GM18508 (cell line): ENCODE data around the gene ISCU.

Source experiments
- ATAC-seq: cut with Tn5 transposase; IDR thresholded peaks from one replicate; pipeline ENCODE4 v1.9.1; 2021; ENCODE audit warnings: moderate number of reproducible peaks; ENCODE audit not compliant: insufficient read depth, unreplicated experiment

Gene ISCU

DNA sequence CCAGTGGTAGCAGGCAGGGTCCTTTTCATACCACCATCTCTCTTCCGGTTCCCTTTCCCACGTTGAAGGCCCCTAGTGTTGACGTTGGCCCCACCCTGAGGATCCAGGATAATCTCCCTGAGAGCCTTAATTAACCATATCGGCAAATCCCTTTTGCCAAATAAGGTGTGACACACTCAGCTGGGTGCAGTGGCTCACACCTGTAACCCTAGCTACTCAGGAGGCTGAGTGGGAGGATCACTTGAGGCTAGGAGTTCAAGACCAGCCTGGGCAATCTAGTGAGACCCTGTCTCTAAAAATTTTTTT lies 38.3 kb downstream of the ISCU start:
- ATAC-seq: no peak

DNA sequence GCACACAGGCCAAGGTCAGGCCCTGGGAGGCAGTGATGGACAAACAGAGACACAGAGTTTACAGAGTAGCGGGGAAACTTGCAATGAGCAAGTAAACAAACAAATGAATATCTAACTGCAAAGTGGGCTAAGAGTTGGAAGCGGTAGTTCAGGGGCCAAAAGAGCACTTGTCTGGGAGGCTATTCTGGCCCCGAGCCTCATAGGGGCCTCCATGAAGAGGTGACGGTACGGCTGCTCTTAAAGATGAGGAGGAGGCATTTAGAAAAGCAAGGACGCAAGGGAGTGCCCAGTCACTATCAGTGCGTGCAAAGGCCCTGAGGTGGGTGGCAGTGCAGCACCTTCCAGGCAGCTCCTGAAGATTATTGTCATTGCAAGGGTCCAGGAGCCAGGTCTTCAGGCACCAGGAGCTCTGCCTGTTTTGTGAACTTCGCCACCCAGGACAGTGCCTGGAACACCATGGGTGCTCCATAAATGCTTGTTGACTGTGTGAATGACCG lies 39.9 kb downstream of the ISCU start:
- ATAC-seq: no peak

- no peak for ATAC-seq
These were observed 40.7 kb downstream of the ISCU start for GRCh38 chr12:108602976-108603704.

GRCh38 chr12:108603743-108604142 lies 41.3 kb downstream of the ISCU start:
- ATAC-seq: no peak

GRCh38 chr12:108604208-108604941 lies 42.0 kb downstream of the ISCU start:
- ATAC-seq: no peak

GRCh38 chr12:108605000-108605689 lies 42.7 kb downstream of the ISCU start:
- no peak for ATAC-seq

DNA sequence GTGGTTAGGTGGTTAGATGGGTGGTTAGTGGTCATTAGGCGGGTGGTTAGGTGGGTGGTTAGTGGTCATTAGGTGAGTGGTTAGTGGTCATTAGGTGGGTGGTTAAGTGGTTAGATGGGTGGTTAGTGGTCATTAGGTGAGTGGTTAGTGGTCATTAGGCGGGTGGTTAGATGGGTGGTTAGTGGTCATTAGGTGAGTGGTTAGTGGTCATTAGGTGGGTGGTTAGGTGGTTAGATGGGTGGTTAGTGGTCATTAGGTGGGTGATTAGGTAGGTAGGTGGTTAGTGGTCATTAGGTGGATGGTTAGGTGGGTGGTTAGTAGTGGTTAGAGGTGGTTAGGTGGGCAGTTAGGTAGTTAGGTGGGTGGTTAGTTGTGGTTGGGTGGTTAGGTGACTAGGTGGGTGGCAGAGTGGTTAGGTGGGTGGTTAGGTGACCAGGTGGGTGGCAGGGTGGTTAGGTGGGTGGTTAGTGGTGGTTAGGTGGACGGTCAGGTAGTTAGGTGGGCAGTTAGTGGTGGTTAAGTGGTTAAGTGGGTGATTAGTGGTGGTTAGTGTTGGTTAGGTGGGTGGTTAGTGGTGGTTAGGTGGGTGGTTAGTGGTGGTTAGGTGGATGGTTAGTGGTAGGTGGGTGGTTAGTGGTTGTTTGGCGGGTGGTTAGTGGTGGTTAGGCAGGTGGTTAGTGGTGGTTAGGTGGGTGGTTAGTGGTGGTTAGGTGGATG lies 43.5 kb downstream of the ISCU start:
- no peak for ATAC-seq

DNA sequence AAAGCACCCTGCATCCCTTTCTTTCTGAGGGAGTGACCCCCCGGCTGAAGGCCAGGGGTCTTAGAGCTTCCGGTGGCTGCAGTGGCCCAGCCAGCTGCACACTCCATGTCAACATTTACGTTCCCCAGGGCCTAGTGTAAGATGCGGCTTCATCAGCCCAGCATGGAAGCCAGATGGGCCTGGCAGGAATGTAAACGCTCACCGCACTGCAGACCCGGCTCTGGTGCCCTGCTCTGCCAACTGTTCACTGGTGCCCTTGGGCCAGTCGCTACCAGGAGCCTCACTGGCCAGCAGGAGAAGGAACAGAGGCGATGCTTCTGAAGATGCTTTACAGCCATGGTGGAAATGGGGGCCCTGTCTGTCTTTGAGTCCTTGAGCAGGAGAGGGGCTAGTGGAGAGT lies 44.1 kb downstream of the ISCU start:
- ATAC-seq: no peak

- no peak for ATAC-seq
These were observed 45.7 kb downstream of the ISCU start for GRCh38 chr12:108607981-108608600.

- no peak for ATAC-seq
These were observed 46.2 kb downstream of the ISCU start for GRCh38 chr12:108608616-108609015.

DNA sequence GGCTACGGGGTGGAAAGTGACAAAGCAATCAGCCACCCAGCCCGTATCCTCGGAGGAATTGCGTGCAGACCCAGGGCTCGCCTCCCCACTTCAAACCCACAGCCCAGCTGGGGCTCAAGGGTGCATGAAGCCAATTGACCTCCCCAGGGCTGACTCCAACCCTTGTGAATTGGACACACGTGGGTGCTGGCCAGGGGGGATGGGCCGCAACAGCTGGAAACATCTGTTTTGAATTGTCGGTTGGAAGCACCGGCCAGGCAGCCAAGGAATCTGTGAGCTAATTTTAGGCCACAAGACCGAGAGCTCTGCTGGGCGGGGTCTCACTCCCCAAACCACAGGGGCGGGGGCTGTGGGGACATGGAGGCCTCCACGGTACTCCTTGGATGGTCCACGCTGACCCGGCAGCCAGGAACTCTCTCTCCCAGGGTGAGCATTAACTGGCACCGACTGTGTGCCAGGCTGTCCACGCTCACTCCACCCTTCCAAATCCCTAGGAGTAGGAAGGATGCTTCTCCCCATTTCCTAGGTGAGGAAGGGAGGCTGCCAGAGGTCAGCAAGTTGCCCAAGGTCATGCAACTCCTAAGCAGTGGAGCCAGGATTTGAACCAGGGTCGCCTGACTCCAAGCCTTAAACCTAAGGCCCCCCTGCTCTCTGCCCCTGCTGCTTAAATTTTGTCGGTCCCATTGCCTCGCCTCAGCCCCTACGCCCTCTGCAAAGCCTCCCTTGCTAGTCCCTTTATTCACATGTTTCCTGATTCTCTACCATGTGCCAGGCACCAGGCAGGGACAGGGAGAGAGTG lies 47.3 kb downstream of the ISCU start:
- no peak for ATAC-seq

DNA sequence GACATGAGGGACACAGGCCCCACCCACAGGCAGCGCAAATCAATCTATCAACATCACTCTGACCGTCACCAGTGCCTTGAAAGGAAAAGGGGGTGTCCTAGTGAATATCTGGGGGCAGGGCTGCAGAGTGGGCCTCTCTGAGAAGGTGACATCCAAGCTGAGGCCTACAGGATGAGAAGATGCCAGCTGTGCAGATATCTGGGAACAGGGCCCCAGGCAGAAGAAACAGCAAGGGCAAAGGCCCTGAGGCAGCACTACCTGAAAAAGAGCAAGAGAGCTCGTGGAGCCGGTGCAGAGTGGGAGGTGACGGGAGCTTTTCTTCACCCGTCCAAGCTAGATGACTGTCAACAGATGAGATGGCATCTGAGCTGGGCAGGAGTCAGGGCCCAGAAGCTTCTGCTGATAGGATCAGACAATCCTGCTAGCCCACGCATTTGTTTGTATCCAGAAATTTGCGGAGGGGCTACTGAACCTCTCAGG lies 48.0 kb downstream of the ISCU start:
- ATAC-seq: no peak

- ATAC-seq: no peak
These were observed 48.6 kb downstream of the ISCU start for GRCh38 chr12:108610856-108611605.

- ATAC-seq: no peak
These were observed 49.6 kb downstream of the ISCU start for GRCh38 chr12:108611884-108612415.

- no peak for ATAC-seq
These were observed 50.4 kb downstream of the ISCU start for GRCh38 chr12:108612788-108613282.

DNA sequence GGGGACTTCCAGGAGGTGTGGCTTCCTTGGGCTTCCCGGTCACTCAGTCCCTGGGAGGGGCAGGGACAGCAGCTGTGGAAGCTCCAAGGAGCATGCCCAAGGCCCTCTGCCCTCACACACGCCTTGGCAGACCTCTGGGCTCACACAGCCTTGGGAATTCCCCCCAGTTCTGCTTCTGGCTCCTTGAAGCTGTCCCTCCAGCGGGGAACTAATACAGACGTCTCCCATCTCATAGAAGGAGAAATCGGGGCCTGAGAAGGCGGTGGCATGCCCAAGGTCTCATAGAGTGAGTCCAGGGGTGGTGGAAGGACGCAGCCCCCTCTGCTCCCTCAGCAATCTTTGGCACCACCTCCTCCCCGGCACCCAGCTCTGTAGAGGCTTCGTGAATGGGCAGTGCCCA lies 51.2 kb downstream of the ISCU start:
- no peak for ATAC-seq

DNA sequence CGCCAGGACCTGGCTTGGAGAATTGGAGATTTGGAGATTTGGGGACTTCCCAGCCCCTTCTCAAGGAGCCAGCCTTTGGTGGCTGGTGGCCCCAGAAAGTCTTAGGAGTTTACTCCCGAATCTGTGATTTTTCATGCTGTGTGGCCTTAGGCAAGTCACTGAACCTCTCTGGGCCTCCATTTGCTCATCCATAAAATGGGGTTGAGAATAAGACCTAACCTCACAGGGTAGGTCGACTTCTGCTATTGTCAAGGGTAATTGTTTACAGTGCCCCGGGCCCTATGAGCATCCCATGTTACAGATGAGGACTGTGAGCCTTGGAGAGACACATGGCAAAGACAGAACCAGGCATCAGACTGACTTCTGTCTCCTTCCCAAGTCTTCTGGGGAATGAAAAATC lies 51.6 kb downstream of the ISCU start:
- ATAC-seq: no peak

DNA sequence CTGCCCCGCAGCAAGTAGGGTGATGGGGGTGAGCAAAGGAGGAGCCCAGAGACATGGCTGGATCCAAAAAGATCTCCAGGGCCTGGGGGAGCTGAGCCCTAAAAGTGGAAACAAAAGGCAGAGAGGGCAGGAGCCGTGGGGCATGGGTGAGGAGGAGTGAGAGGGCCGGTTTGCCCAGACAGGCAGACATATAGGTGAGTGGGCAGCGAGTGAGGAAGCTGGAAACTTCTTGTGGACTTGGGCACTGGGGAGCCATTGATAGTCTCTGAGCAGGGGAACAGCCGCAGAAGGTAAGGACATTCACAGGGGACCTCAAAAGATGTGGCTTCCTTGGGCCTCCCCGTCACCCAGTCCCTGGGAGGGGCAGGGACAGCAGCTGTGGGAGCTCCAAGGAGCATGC lies 52.2 kb downstream of the ISCU start:
- no peak for ATAC-seq
